Breast epithelium (tissue), 4 donors: ENCODE data around the gene TBXAS1. TPM values are rescaled to one million over a fixed set of nuclear protein-coding genes. Genes with fewer than 3 reads are reported as not detected.

ENCODE experiments used
- DNase-seq, 2 donors: peaks; one replicate each; pipeline ENCODE4 v3.0.0-alpha.2; 2019; ENCODE audit warnings: low spot score in 2 of 2
- H3K27ac ChIP-seq, 2 donors: fragments of 200-600 bp; sonication (generic) in 1 of 2; one replicate each; pipeline ENCODE4 v1.5.1; 2016 to 2019; ENCODE audit warnings: mild to moderate bottlenecking in 1 of 2
- H3K27me3 ChIP-seq, 2 donors: fragments of 200-600 bp; sonication (generic) in 1 of 2; one replicate each; pipeline versions ENCODE4 v1.5.1 to v1.6.0; 2017 to 2019; ENCODE audit warnings: control low read depth in 1 of 2, mild to moderate bottlenecking in 1 of 2
- H3K36me3 ChIP-seq: fragments of 200-600 bp; one replicate; pipeline ENCODE4 v1.5.1; 2019
- H3K4me1 ChIP-seq, 2 donors: fragments of 200-600 bp; sonication (generic); one replicate each; pipeline ENCODE4 v1.5.1; 2016 to 2019; ENCODE audit warnings: control low read depth in 1 of 2
- H3K4me3 ChIP-seq, 3 donors: fragments of 200-600 bp; sonication (generic); 1 replicate in 2 of 3; 2 replicates in 1 of 3; pipeline ENCODE4 v1.5.1; 2016 to 2019; ENCODE audit warnings: mild to moderate bottlenecking in 3 of 3, moderate library complexity in 2 of 3
- H3K9me3 ChIP-seq, 2 donors: fragments of 200-600 bp; sonication (generic) in 1 of 2; one replicate each; pipeline ENCODE4 v1.5.1; 2016 to 2019; ENCODE audit warnings: control low read depth in 1 of 2
- CTCF ChIP-seq, 3 donors: fragments of 450-650 bp; IDR thresholded peaks; one replicate each; pipeline ENCODE4 v1.5.1; 2016 to 2017; ENCODE audit warnings: antibody characterized with exemption in 3 of 3, mild to moderate bottlenecking in 3 of 3, moderate library complexity in 3 of 3
- POLR2A ChIP-seq: fragments of 450-650 bp; IDR thresholded peaks from one replicate; pipeline ENCODE4 v1.6.1; 2016; ENCODE audit warnings: antibody characterized with exemption, mild to moderate bottlenecking, moderate library complexity
- POLR2AphosphoS5 ChIP-seq, 3 donors: sonication (generic); formaldehyde crosslinking; IDR thresholded peaks; one replicate each; pipeline ENCODE4 v1.6.1; 2017; ENCODE audit warnings: antibody characterized with exemption in 3 of 3
- intact Hi-C: fragments of 100-400 bp; cut with DNase I; formaldehyde crosslinking; loops from one replicate; pipeline ENCODE4 v1.15.1; 2023; ENCODE audit warnings: low total_unique reads
- total RNA-seq, 3 donors: library from RNA; depleted of rRNA; stranded (reverse); fragments of >200 nt; gene quantifications; one replicate each; pipeline ENCODE4 v1.1.0, GENCODE V29; 2016

Gene TBXAS1
- total RNA-seq, 3 donors from 2014 or later, result 17.7 to 59.8 (median 17.9) TPM

- Histone ChIP-seq H3K36me3 (no peaks in the 10 kb centered on the region), H3K4me1 (no peaks in the 10 kb centered on the region), H3K27me3 (no peaks in the 10 kb centered on the region), H3K27ac (peak overlapping the region; percentile 94 to 95), H3K4me3 (peak overlapping the region; percentile 57 to 91 (median 83)), H3K9me3 (peaks cover under 1 to 10% of the 10 kb centered on the region in 2 donors)
- TF ChIP-seq POLR2AphosphoS5 (IDR thresholded peaks at IDR 0.05), result no peak
- TF ChIP-seq POLR2A, result no peak
- TF ChIP-seq CTCF (IDR thresholded peaks at IDR 0.05), result no peak
- no peak for DNase-seq
- intact Hi-C loops, result no loop called here
Measured at GRCh38 chr7:140062118-140062527, 233.1 kb downstream of the TBXAS1 start.

- Histone ChIP-seq H3K36me3 (no peaks in the 10 kb centered on the region), H3K27me3 (no peaks in the 10 kb centered on the region), H3K4me3 (peak within 1 kb of the TSS; percentile 57 to 91 (median 83)), H3K9me3 (peaks cover 7 to 14% of the 10 kb centered on the region in 2 donors), H3K4me1 (no peaks in the 10 kb centered on the region), H3K27ac (peak within 1 kb of the TSS; percentile 94 to 95)
- intact Hi-C loops, result no loop called here
- peak; percentile 67 to 87 for DNase-seq
- no peak for TF ChIP-seq POLR2A
- peak; percentile 31 to 62 (median 42) for TF ChIP-seq POLR2AphosphoS5 (IDR thresholded peaks at IDR 0.05)
- no peak for TF ChIP-seq CTCF (IDR thresholded peaks at IDR 0.05)
Measured at GRCh38 chr7:140062528-140063299, 233.7 kb downstream of the TBXAS1 start, which contains the start of gene PARP12. Gene PARP12 (minus strand): TSS chr7:140062951. CDS start chr7:140062847, 104 bp downstream.

GRCh38 chr7:140067052-140067451, 238.0 kb downstream of the TBXAS1 start:
- H3K27me3 ChIP-seq, result no peaks in the 10 kb centered on the region
- H3K36me3 ChIP-seq, result no peaks in the 10 kb centered on the region
- H3K4me1 ChIP-seq, result no peaks in the 10 kb centered on the region
- intact Hi-C loops, result no loop called here
- H3K27ac ChIP-seq, result no peak overlapping the region
- H3K9me3 ChIP-seq, result peaks cover 8 to 22% of the 10 kb centered on the region in 2 donors
- H3K4me3 ChIP-seq, result no peak overlapping the region
- no peak for TF ChIP-seq POLR2A
- no peak for TF ChIP-seq CTCF (IDR thresholded peaks at IDR 0.05)
- TF ChIP-seq POLR2AphosphoS5 (IDR thresholded peaks at IDR 0.05), result no peak
- no peak for DNase-seq

GRCh38 chr7:140068033-140068432, 239.0 kb downstream of the TBXAS1 start:
- Histone ChIP-seq H3K9me3 (peaks cover 8 to 22% of the 10 kb centered on the region in 2 donors), H3K4me3 (no peak overlapping the region), H3K27me3 (no peaks in the 10 kb centered on the region), H3K4me1 (no peaks in the 10 kb centered on the region), H3K36me3 (no peaks in the 10 kb centered on the region), H3K27ac (no peak overlapping the region)
- intact Hi-C loops, result no loop called here
- DNase-seq, result no peak
- TF ChIP-seq CTCF (IDR thresholded peaks at IDR 0.05), result no peak
- no peak for TF ChIP-seq POLR2A
- TF ChIP-seq POLR2AphosphoS5 (IDR thresholded peaks at IDR 0.05), result no peak

GRCh38 chr7:140069298-140069949, 240.4 kb downstream of the TBXAS1 start:
- no peak overlapping the region for H3K27ac ChIP-seq
- no peak overlapping the region for H3K4me3 ChIP-seq
- no peaks in the 10 kb centered on the region for H3K27me3 ChIP-seq
- DNase-seq, result no peak
- TF ChIP-seq POLR2AphosphoS5 (IDR thresholded peaks at IDR 0.05) (no peak), CTCF (IDR thresholded peaks at IDR 0.05) (no peak), POLR2A (no peak)
- intact Hi-C loops, result no loop called here
- no peaks in the 10 kb centered on the region for H3K36me3 ChIP-seq
- H3K9me3 ChIP-seq, result peaks cover 8 to 22% of the 10 kb centered on the region in 2 donors
- H3K4me1 ChIP-seq, result no peaks in the 10 kb centered on the region
